Measurements from ENCODE around the gene C20orf202. TPM values are rescaled to one million over a fixed set of nuclear protein-coding genes. Genes with fewer than 3 reads are reported as not detected.

C20orf202 gene
- total and polyA plus RNA-seq, 2 experiments from 2014 or later, result not detected

- DNase-seq (ENCODE audit: low spot score) (no peak), ATAC-seq (no peak)
- TF ChIP-seq JUNB (IDR thresholded peaks at IDR 0.05; ENCODE audit: unreplicated experiment) (no peak), ZNF331 (CRISPR knock-in tag; IDR thresholded peaks at IDR 0.05; ENCODE audit: low read depth) (no peak), ETS1 (IDR thresholded peaks at IDR 0.05) (no peak), NANOG (IDR thresholded peaks at IDR 0.05; ENCODE audit: borderline replicate concordance) (no peak)
Observed at GRCh38 chr20:1173698-1174097, 29.6 kb upstream of the C20orf202 start.

GRCh38 chr20:1174787-1175186, 28.5 kb upstream of the C20orf202 start:
- H3K4me2 ChIP-seq, result no peak overlapping the region
- peaks cover 5% of the 10 kb centered on the region for H4K20me1 ChIP-seq (replicated peaks; ENCODE audit: insufficient read depth)
- Mint-ChIP-seq H3K36me3 (ENCODE audit: low read depth) (peaks cover 8% of the 10 kb centered on the region; the same call in 1 of the 3 replicates), H3K4me3 (no peak overlapping the region), H3K27ac (no peak overlapping the region), H3K4me1 (0 out of 3 replicates have a peak, but pooled peaks cover 5% of the 10 kb centered on the region), H3K27me3 (ENCODE audit: insufficient read depth, low read depth, poor library complexity) (peaks cover 3% of the 10 kb centered on the region), H3K9me3 (no peaks in the 10 kb centered on the region)
- no peak for TF ChIP-seq ZNF331 (CRISPR knock-in tag; IDR thresholded peaks at IDR 0.05; ENCODE audit: low read depth)
- TF ChIP-seq STAT1 (IDR thresholded peaks at IDR 0.05; ENCODE audit: unreplicated experiment), result no peak
- no peak for TF ChIP-seq EZH2 (IDR thresholded peaks at IDR 0.05; ENCODE audit: low read depth, unreplicated experiment)
- no peak for TF ChIP-seq ZNF114 (CRISPR knock-in tag; IDR thresholded peaks at IDR 0.05)
- TF ChIP-seq REST (IDR thresholded peaks at IDR 0.05; ENCODE audit: unreplicated experiment), result no peak
- TF ChIP-seq CREB1 (CRISPR knock-in tag; IDR thresholded peaks at IDR 0.05; ENCODE audit: low read depth), result no peak
- no peak for TF ChIP-seq POLR2AphosphoS5 (IDR thresholded peaks at IDR 0.05; ENCODE audit: low read depth)
- DNase-seq (ENCODE audit: low spot score), result no peak
- H3K9me2 ChIP-seq (ENCODE audit: insufficient read depth), result no peaks in the 10 kb centered on the region
- no peak overlapping the region for H3K4me3 ChIP-seq
- H3K79me2 ChIP-seq (replicated peaks; ENCODE audit: insufficient read depth), result no peaks in the 10 kb centered on the region
- no peaks in the 10 kb centered on the region for H3K4me1 ChIP-seq (ENCODE audit: insufficient read depth)
- no peaks in the 10 kb centered on the region for H3K27me3 ChIP-seq (ENCODE audit: insufficient read depth)
- H2AFZ ChIP-seq, result no peak overlapping the region
- no peak overlapping the region for H3K27ac ChIP-seq (ENCODE audit: low read depth)
- ATAC-seq, result no peak
- H3F3A ChIP-seq (replicated peaks; ENCODE audit: low read depth), result no peaks in the 10 kb centered on the region
- H3K36me3 ChIP-seq (ENCODE audit: insufficient read depth), result no peaks in the 10 kb centered on the region

More at GRCh38 chr20:1173698-1174097, 29.6 kb upstream of the C20orf202 start:
- Histone ChIP-seq H3K36me3 (ENCODE audit: insufficient read depth) (no peaks in the 10 kb centered on the region), H3K4me2 (no peak overlapping the region), H4K20me1 (replicated peaks; ENCODE audit: insufficient read depth) (peaks cover 5% of the 10 kb centered on the region), H3K79me2 (replicated peaks; ENCODE audit: insufficient read depth) (no peaks in the 10 kb centered on the region), H3F3A (replicated peaks; ENCODE audit: low read depth) (no peaks in the 10 kb centered on the region), H3K9me2 (ENCODE audit: insufficient read depth) (no peaks in the 10 kb centered on the region), H2AFZ (no peak overlapping the region), H3K4me3 (no peak overlapping the region), H3K27me3 (ENCODE audit: insufficient read depth) (no peaks in the 10 kb centered on the region), H3K27ac (ENCODE audit: low read depth) (no peak overlapping the region), H3K4me1 (ENCODE audit: insufficient read depth) (no peaks in the 10 kb centered on the region)
- H3K27ac Mint-ChIP-seq, result no peak overlapping the region
- H3K27me3 Mint-ChIP-seq (ENCODE audit: insufficient read depth, low read depth, poor library complexity), result peaks cover 3% of the 10 kb centered on the region
- H3K36me3 Mint-ChIP-seq (ENCODE audit: low read depth), result peaks cover 10% of the 10 kb centered on the region
- H3K4me1 Mint-ChIP-seq, result 0 out of 3 replicates have a peak, but pooled peaks cover 5% of the 10 kb centered on the region
- no peak overlapping the region for H3K4me3 Mint-ChIP-seq
- H3K9me3 Mint-ChIP-seq, result no peaks in the 10 kb centered on the region
